GM12872 (cell line): Measurements from ENCODE around the gene FBXO39.

Source experiments
- CTCF ChIP-seq: IDR thresholded peaks from 3 replicates; pipeline ENCODE4 v1.5.1; 2011; ENCODE audit warnings: low read depth, mild to moderate bottlenecking, low read length, moderate library complexity; ENCODE audit not compliant: insufficient read depth

FBXO39 gene

GRCh38 chr17:6793748-6794493, 17.9 kb downstream of the FBXO39 start:
- no peak for TF ChIP-seq CTCF

- no peak for TF ChIP-seq CTCF
Measured at GRCh38 chr17:6796017-6796886, 20.2 kb downstream of the FBXO39 start.

GRCh38 chr17:6796887-6797490, 21.0 kb downstream of the FBXO39 start:
- TF ChIP-seq CTCF: no peak

- no peak for TF ChIP-seq CTCF
Measured at GRCh38 chr17:6797718-6798351, 21.8 kb downstream of the FBXO39 start.

- TF ChIP-seq CTCF: no peak
Measured at GRCh38 chr17:6799738-6800137, 23.7 kb downstream of the FBXO39 start.

- no peak for TF ChIP-seq CTCF
Measured at GRCh38 chr17:6800422-6801027, 24.5 kb downstream of the FBXO39 start.
